Stimulated activated CD8-positive, alpha-beta memory T cell treated with anti-CD3 and anti-CD28 coated beads, Interleukin-2, amount 100 ng/mL, for 48 hours (primary cell): ENCODE results near the gene PADI1.

ENCODE experiments used
- DNase-seq, 2 donors: peaks; one replicate each; pipeline ENCODE4 v3.0.0-alpha.2; 2020; ENCODE audit warnings: low read depth in 2 of 2

Gene PADI1

GRCh38 chr1:17183388-17184160 is 21.4 kb upstream of the PADI1 start:
- DNase-seq, result no peak

- DNase-seq, result no peak
These were observed 20.7 kb upstream of the PADI1 start for GRCh38 chr1:17184161-17184665.

GRCh38 chr1:17184822-17185484 is 20.0 kb upstream of the PADI1 start:
- DNase-seq, result no peak

GRCh38 chr1:17185485-17185860 is 19.5 kb upstream of the PADI1 start:
- no peak for DNase-seq

DNA sequence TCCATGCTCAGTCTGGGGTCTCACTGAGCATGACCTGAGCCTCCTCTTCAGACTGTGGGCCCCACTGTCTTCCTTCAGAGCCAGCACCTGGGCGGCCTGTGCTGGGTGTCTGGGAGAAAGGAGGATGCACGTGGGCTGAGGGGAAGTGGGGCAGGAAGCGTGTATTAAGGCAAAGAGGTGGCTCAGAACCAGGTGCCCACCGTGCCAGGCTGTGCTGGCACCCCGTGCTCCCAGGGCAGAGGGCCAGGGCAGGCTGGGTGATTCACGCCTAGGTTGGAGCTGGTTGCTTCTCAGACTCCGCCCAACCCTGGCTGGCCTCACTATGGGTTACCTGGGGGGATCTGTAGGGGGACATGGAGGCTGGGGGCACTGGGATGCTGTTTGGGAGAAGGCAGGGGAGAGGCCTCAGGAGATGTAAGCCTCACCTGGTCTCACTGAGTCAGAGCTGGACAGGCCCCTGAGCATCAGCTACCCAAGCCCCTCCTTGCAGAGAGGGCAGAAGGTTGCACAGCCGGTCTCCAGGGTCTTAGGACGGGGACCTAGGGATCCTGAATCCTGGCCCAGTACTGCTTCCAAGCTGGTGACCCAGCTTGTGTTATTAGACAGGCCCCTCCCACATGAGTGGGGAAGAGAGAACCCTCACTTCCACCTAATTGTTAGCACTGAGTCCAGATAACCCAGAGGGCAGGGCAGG is 18.6 kb upstream of the PADI1 start:
- DNase-seq, result no peak

DNA sequence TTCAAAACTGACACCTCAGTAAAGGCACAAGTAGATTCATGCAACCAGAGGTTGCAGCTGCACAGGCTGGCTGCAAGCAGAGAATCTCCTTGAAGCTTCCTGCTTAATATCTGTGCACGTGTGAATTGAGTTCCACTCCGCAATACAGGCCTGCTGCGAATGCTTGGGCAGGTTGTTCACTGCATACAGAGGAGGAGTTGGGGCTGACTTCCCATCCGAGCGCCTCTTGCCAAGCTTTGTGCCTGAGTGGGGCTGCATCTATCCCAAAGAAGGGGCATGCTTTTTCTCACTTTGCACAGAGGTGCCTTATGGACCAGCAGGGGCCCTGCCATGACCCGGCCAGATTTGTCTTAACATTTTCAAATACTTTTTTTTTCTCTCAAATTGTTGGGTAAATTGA is 17.9 kb upstream of the PADI1 start:
- no peak for DNase-seq

DNA sequence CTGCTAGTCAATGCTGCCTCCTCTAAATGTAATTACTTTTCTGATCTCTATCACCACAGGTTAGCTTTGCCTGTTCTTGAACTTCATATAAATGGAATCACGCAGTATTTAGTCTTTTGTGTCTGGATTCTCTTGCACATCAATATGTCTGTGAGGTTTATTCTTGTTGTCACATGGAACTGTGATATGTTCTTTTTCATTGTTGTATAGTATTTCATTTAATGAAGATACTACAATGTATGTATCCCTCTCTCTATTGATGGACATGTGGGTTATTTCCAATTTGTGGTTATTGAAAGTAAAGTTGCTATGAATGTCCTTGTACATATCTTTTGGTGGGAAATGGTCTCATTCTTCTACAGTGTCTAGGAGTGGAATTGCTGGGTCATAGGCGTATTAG is 16.7 kb upstream of the PADI1 start:
- DNase-seq, result no peak

DNA sequence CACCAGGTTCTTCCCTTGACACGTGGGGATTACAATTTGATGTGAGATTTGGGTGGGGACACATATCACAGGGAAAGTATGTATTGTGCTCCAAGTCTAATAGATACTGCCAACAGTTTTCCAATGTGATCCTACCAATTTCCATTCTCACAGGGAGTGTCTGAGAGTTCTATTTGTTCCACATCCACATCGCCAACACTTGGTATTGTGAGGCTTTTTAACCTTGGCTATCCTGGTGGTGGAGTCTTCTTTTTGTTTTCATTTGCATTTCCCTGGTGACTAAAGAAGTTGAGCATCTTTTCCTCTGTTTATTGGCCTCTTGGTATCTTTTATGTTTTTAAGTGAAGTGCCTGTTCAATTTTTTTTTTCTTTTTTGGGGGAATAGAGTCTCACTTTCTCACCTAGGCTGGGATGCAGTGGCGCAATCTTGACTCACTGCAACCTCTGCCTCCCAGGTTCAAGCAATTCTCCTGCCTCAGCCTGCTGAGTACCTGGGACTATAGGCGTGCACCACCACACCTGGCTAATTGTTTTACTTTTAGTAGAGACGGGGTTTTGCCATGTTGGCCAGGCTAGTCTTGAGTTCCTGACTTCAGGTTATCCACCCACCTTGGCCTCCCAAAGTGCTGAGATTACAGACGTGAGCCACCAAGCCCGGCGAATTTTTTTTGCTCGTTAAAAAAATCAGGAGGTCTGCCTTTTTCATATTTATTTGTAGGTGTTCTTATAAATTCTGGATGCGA is 15.9 kb upstream of the PADI1 start:
- DNase-seq, result no peak

GRCh38 chr1:17189632-17189990 is 15.3 kb upstream of the PADI1 start:
- DNase-seq, result no peak

GRCh38 chr1:17190010-17190995 is 14.6 kb upstream of the PADI1 start:
- no peak for DNase-seq

- no peak for DNase-seq
These were observed 13.0 kb upstream of the PADI1 start for GRCh38 chr1:17191990-17192242.

DNA sequence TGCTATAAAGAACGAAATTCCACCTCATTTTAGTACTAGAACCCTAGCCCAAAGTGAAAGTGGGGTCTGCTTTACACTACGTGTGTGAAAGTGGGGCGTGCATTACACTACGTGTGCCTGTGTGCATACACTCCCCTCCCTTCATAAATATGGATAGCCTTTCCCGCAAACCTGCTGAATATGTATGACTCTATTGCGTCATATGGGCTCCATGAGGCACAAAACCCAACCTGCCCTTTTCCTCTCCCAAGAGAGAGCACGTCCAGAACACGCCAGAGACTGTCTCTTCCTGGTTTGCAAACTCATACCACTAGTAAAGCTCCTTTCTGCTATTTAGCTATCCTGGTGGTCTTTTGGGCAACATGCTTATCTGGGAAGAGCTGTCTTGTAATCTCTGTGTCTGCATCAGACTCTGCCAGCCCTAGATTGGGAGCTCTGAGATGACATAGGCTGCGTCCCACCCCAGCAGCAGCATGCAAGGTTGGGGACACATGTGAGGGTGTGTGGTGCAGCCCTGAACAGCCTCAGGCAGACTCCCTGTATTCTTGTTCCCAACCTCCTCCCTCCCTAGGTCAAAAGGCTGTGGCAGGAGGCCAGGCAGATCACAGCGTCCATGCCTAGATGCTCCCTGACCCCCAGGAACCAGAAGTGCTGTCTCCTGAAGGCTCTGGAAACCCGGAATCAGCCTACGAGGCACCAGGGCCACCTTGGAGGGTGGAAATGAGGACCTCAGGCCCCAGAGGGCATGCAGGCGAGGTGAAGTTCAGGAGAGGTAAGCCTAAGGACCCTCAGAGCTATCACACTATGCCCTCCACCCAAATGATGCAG is 12.3 kb upstream of the PADI1 start:
- no peak for DNase-seq

GRCh38 chr1:17193222-17194132 is 11.5 kb upstream of the PADI1 start:
- DNase-seq, result no peak

DNA sequence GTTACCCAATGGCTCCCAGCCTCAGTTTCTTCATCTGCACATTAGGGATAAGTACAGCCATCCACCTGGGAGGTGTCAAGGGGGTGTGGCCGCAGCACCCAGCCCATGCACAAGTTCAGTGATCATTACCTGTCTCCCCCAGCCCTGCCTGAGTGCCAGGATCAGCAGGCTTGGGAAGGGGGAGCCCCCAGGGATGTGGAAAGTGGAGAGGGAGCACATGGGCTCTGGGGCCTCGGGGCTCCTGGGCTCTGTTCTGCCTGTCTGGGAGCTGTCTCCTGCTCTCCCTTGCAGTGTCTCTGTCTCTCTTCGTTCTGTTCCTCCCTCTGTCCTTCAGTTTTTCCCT is 10.8 kb upstream of the PADI1 start:
- DNase-seq, result no peak

DNA sequence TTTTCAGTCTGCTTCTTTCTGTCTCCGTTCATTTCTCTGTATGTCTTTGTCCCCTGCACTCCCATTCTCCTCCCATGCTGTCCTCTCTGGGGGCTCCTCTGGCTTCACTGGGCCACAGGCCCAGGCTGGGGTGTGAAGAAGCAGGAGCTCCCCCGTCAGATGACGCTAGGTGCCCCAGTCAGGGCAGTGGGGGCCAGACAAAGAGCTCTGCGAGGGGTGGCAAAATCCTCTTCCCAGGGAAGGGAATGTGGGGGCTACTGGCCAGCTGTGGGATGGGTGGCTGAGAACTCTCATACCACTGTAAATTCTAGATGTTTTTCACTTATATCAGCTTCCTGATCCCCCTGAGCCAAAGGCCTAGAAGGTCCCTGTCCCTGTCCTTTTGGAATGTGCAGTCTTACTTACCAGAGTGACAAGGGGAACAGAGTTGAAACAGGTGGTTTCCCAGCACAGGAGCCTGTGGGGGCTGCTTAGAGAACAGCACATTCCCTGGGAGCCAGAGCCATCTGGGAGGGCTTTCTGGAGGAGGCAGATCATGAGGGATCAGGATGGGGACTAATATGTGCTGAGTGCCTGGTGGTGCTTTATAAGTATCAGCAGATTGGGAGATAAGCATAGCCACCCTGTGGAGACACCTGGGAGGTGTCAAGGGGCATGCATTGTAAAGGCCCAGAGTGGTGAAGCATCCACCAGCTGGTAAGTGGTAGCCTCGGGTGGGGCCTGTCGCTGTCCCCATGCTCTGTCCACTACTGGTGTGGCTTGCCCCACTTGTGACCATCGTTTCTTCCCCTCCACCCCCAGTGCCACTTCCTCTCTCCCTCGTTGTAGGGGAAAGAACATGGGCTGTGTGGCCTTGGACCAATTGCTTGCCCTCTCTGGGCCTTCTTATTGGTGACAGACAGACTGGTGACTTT is 10.1 kb upstream of the PADI1 start:
- no peak for DNase-seq

- no peak for DNase-seq
These were observed 9.2 kb upstream of the PADI1 start for GRCh38 chr1:17195731-17196130.

DNA sequence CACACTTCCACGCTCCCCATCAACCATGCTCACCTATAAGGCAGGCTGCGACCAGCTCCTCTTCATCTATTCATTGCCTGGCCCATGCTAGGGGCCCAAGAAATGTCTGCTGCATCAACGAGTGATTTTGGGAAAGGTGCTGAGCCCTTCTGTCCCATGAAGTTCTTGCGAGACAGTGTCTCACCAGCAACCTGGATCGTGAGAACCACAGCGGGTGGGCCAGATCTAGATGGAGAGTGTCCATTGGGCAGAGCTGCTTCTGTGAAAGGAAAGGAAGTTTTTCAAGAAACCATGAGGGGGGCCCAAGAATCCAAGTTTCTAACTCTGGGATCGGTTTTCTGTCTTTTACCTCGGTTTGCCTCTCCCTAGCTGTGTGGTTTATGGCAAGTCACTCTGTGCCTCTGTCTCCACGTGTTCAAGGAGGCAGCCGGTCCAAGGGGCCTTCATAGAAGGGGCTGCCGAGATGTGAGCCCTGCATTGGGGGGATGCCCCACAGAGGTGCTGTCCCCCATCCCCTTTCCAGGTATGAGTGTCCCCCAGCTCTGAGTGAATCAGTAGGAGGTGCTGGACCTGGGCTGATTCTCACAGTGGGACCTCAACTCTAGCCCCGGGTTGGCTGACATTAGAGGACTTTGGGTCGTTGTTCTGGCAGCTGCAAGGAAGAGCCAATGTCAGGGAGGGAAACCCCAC is 8.3 kb upstream of the PADI1 start:
- no peak for DNase-seq

DNA sequence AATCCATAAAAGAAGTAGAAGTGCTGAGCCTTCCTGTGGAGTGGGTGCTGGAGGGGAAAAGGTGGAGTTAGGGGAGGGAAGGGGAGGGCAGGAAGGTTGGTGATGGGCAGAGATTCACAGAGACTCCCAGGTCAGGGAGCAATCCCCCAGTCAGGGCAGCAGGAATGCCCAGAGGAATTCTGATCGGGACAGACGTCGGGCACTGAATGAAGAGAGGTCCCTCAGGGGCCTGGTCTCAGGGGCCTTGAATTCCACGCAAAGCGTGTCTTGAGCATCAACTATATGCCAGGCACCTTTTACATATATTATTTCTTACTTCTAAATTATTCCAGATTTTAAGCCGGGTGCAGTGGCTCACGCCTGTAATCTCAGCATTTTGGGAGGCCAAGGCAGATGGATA is 7.2 kb upstream of the PADI1 start:
- DNase-seq, result no peak
